ENCODE measurements around the gene THNSL1.

THNSL1 gene

GRCh38 chr10:25065761-25066476, 49.5 kb downstream of the THNSL1 start:
- H3K9me3 ChIP-seq (ENCODE audit: control insufficient read depth in 1 of 2, low read length in 2 of 2) = no peaks in the 10 kb centered on the region
- H3K36me3 ChIP-seq (ENCODE audit: control insufficient read depth in 1 of 2, insufficient read depth in 2 of 2, low read length in 2 of 2) = no peaks in the 10 kb centered on the region
- H3K27me3 ChIP-seq (ENCODE audit: control insufficient read depth in 1 of 2, insufficient read depth in 2 of 2, low read length in 2 of 2) = no peaks in the 10 kb centered on the region
- no peak overlapping the region for H3K9ac ChIP-seq (ENCODE audit: low read depth in 1 of 2, low read length in 2 of 2)
- no peak overlapping the region for H3K27ac ChIP-seq (ENCODE audit: low read depth, low read length)
- no peak overlapping the region for H3K4me3 ChIP-seq (ENCODE audit: low read depth in 1 of 2, low read length in 2 of 2)
- H3K4me1 ChIP-seq (ENCODE audit: control insufficient read depth in 1 of 2, insufficient read depth in 2 of 2, low read length in 2 of 2) = peaks cover 10% of the 10 kb centered on the region in 2 donors

DNA sequence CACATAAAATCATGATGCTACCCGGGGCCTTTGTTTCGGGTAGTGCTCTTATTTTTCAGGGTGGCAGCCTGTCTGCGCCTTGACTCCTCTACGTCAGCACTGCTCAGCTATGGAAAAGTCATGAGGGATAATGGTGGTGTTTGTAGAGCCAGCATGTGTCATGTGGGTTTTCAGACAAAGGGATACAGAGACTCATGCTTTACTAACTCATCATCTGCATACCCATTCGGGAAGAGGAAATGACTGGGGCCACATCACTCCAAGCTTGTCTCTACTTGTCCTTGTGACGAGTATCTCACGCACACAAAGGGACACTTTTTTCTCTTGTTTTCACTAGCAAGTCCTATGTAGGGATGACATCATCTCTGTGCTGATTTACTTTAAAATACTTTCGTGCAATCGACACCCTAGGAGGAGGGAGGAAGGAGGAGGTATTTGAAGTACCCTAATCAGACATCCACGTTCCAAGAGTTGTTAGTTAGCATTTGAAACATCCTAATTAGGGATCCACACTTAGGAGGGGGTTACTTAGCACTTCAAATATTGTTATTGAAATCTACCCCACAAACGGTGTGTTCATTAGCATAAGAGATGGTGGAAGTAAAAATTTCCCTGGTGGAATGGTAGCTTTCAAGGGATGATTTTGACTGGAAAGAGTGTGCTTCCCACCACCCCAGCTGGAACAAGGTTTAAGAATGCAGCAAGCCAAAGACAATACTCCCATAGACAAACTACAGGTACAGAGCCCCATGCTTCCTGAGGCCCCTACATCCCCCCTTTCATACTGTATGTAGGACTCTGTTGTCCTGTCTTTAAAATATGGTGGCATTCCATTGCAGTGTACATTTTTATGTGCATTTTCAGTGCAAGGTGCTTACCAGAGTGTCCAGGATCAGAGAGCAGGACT, 52.0 kb downstream of the THNSL1 start:
- H3K9ac ChIP-seq (ENCODE audit: low read depth in 1 of 2, low read length in 2 of 2) = no peak overlapping the region
- no peak overlapping the region for H3K27ac ChIP-seq (ENCODE audit: low read depth, low read length)
- no peaks in the 10 kb centered on the region for H3K36me3 ChIP-seq (ENCODE audit: control insufficient read depth in 1 of 2, insufficient read depth in 2 of 2, low read length in 2 of 2)
- H3K4me1 ChIP-seq (ENCODE audit: control insufficient read depth in 1 of 2, insufficient read depth in 2 of 2, low read length in 2 of 2) = no peaks in the 10 kb centered on the region
- no peaks in the 10 kb centered on the region for H3K9me3 ChIP-seq (ENCODE audit: control insufficient read depth in 1 of 2, low read length in 2 of 2)
- no peaks in the 10 kb centered on the region for H3K27me3 ChIP-seq (ENCODE audit: control insufficient read depth in 1 of 2, insufficient read depth in 2 of 2, low read length in 2 of 2)
- H3K4me3 ChIP-seq (ENCODE audit: low read depth in 1 of 2, low read length in 2 of 2) = no peak overlapping the region

DNA sequence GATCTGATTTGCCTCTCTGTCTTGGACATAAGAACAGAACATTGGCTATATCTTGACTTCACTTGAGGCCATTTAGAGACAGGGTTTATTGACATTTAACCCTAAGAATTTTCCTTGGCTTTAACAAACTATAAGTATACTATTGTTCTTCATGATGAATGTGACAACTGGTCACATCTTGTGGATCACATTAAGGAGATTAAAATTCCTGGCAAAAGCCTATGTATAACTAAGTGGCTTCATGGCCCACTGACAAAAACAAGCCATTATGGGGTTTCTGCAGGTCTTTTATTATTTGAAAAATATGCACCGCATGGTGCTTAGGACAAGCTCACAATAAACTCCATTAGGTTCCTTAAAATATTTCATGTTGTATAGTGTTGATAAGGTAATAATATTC, 54.8 kb downstream of the THNSL1 start:
- Histone ChIP-seq H3K9ac (ENCODE audit: low read depth in 1 of 2, low read length in 2 of 2) (no peak overlapping the region), H3K27me3 (ENCODE audit: control insufficient read depth in 1 of 2, insufficient read depth in 2 of 2, low read length in 2 of 2) (no peaks in the 10 kb centered on the region), H3K9me3 (ENCODE audit: control insufficient read depth in 1 of 2, low read length in 2 of 2) (no peaks in the 10 kb centered on the region), H3K4me3 (ENCODE audit: low read depth in 1 of 2, low read length in 2 of 2) (no peak overlapping the region), H3K4me1 (ENCODE audit: control insufficient read depth in 1 of 2, insufficient read depth in 2 of 2, low read length in 2 of 2) (no peaks in the 10 kb centered on the region), H3K27ac (ENCODE audit: low read depth, low read length) (no peak overlapping the region), H3K36me3 (ENCODE audit: control insufficient read depth in 1 of 2, insufficient read depth in 2 of 2, low read length in 2 of 2) (no peaks in the 10 kb centered on the region)

DNA sequence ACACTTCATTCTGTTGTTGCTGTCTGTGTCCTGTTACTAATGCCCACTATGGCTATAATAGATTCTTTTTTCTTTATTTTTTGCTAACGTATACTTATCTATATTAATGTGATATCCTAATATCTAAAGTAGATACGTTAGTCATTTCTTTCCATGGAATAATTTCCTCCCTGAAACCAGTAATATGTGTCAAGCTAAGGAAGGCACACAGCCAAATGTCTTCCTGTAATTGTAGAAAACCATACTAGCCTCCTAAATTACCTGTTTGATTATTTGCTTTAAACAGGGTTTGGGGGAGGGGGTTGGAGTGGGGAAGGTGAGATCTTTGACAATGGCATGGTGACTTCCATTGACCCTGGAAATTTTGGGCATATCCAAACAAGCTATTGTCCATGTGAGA, 56.4 kb downstream of the THNSL1 start:
- Histone ChIP-seq H3K4me1 (ENCODE audit: control insufficient read depth in 1 of 2, insufficient read depth in 2 of 2, low read length in 2 of 2) (no peaks in the 10 kb centered on the region), H3K27me3 (ENCODE audit: control insufficient read depth in 1 of 2, insufficient read depth in 2 of 2, low read length in 2 of 2) (no peaks in the 10 kb centered on the region), H3K4me3 (ENCODE audit: low read depth in 1 of 2, low read length in 2 of 2) (no peak overlapping the region), H3K9ac (ENCODE audit: low read depth in 1 of 2, low read length in 2 of 2) (no peak overlapping the region), H3K36me3 (ENCODE audit: control insufficient read depth in 1 of 2, insufficient read depth in 2 of 2, low read length in 2 of 2) (no peaks in the 10 kb centered on the region), H3K9me3 (ENCODE audit: control insufficient read depth in 1 of 2, low read length in 2 of 2) (no peaks in the 10 kb centered on the region), H3K27ac (ENCODE audit: low read depth, low read length) (no peak overlapping the region)

DNA sequence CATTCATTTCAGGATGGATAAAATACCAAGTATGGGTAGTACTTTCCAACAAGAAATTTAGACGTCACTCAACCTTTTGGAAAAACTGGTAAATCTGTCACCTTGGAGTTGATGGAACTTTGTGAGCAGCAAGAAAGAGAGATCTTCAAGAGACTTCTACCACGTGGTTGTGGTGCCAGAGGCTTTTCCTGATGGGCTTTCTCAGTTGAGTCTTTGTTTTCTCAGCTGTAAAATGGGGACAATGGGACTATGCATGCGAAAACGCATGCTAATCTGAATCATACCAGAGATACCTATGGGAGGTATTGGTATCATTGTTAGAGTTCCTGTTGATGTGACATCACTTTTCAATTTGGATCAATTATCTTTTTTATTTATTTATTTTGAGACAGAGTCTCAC, 59.4 kb downstream of the THNSL1 start:
- no peak overlapping the region for H3K4me3 ChIP-seq (ENCODE audit: low read depth in 1 of 2, low read length in 2 of 2)
- H3K9me3 ChIP-seq (ENCODE audit: control insufficient read depth in 1 of 2, low read length in 2 of 2) = no peaks in the 10 kb centered on the region
- H3K27me3 ChIP-seq (ENCODE audit: control insufficient read depth in 1 of 2, insufficient read depth in 2 of 2, low read length in 2 of 2) = no peaks in the 10 kb centered on the region
- H3K4me1 ChIP-seq (ENCODE audit: control insufficient read depth in 1 of 2, insufficient read depth in 2 of 2, low read length in 2 of 2) = peaks cover 18 to 24% of the 10 kb centered on the region in 2 donors
- no peak overlapping the region for H3K9ac ChIP-seq (ENCODE audit: low read depth in 1 of 2, low read length in 2 of 2)
- no peak overlapping the region for H3K27ac ChIP-seq (ENCODE audit: low read depth, low read length)
- no peaks in the 10 kb centered on the region for H3K36me3 ChIP-seq (ENCODE audit: control insufficient read depth in 1 of 2, insufficient read depth in 2 of 2, low read length in 2 of 2)

Measured in duodenal mucosa (tissue), 2 donors.